Astrocyte of the spinal cord (primary cell): ENCODE measurements around the gene BAG1.

ENCODE experiments used
- DNase-seq: peaks from one replicate; pipeline ENCODE4 v3.0.0; 2011; ENCODE audit warnings: low read depth, low spot score
- H3K4me3 ChIP-seq: 2 replicates; pipeline ENCODE4 v1.5.1; 2011; ENCODE audit warnings: low read depth, mild to moderate bottlenecking, low read length, moderate library complexity
- CTCF ChIP-seq: IDR thresholded peaks from 2 replicates; pipeline ENCODE4 v1.5.1; 2012; ENCODE audit warnings: low read depth, mild to moderate bottlenecking, low read length, inconsistent platforms
- in situ Hi-C: cut with HindIII; loops from 2 replicates; pipeline ENCODE4 v1.10.0; 2017; ENCODE audit warnings: low sequenced_read_pairs

Gene BAG1

GRCh38 chr9:33291901-33292300 lies 27.4 kb upstream of the BAG1 start:
- in situ Hi-C loops: no loop called here
- no peak for TF ChIP-seq CTCF
- DNase-seq: no peak
- no peak overlapping the region for H3K4me3 ChIP-seq

GRCh38 chr9:33291031-33291397 lies 26.5 kb upstream of the BAG1 start:
- TF ChIP-seq CTCF: no peak
- DNase-seq: no peak
- in situ Hi-C loops: no loop called here
- peak overlapping the region; percentile 86 for H3K4me3 ChIP-seq

- H3K4me3 ChIP-seq: peak within 1 kb of the TSS; percentile 86
- DNase-seq: peak; percentile 99
- no peak for TF ChIP-seq CTCF
- in situ Hi-C loops: no loop called here
Measured at GRCh38 chr9:33290247-33291030, 25.9 kb upstream of the BAG1 start, which contains the start of gene NFX1. Gene NFX1, plus strand, starts transcription at chr9:33290516. Its CDS starts 57 bp downstream, at chr9:33290573.

GRCh38 chr9:33289936-33290246 lies 25.4 kb upstream of the BAG1 start:
- no peak for DNase-seq
- no peak for TF ChIP-seq CTCF

GRCh38 chr9:33289496-33289895 lies 25.0 kb upstream of the BAG1 start:
- DNase-seq: peak; percentile 9
- H3K4me3 ChIP-seq: peak overlapping the region; percentile 86
- in situ Hi-C loops: no loop called here
- no peak for TF ChIP-seq CTCF

More at GRCh38 chr9:33289936-33290246, 25.4 kb upstream of the BAG1 start:
- peak overlapping the region; percentile 86 for H3K4me3 ChIP-seq
- in situ Hi-C loops: no loop called here

- H3K4me3 ChIP-seq: no peak overlapping the region
- DNase-seq: no peak
- in situ Hi-C loops: no loop called here
- no peak for TF ChIP-seq CTCF
Measured at GRCh38 chr9:33288828-33289483, 24.4 kb upstream of the BAG1 start.
